Measurements from ENCODE around the gene SH2B2.
"Not testable (repeated sequence)": the region's sequence is repeated elsewhere in the genome, so short reads cannot be mapped to it uniquely, and the experiment has no call there.

GRCh38 chr7:102301367-102301766 lies 14.7 kb downstream of the SH2B2 start:
- TF ChIP-seq CTCF, POLR2A (IDR thresholded peaks at IDR 0.05): not testable (repeated sequence)

Data from heart left ventricle (tissue), 13 donors.